OCI-M2 (cell line): ENCODE results near the gene FDXR.

Source experiments
- DNase-seq: peaks from one replicate; lab custom pipeline; 2025; ENCODE audit not compliant: unreplicated experiment; lab: John Stamatoyannopoulos, UW

The FDXR gene

GRCh38 chr17:74815550-74816370, 57.0 kb downstream of the FDXR start:
- no peak for DNase-seq

DNA sequence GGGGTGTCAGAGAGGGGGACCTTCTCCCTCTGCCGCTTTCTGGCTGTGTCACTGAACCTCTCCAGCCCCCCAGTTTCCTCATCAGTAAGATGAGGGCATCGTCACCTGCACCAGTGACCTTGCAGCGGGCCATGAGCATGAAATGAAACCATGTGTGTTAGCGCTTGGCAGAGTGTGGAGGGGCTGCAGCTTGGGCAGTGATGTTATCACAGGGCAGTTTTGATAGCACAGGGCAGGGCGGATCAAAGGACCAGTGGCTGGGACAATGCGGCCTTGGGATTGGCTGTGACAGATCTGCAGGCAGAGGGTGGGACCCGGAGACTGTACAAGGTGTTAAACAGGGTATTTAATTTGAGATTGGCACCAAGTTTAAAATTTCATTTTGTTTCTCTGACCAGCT, 57.7 kb downstream of the FDXR start:
- no peak for DNase-seq

GRCh38 chr17:74814453-74814852, 58.3 kb downstream of the FDXR start:
- no peak for DNase-seq
